Caco-2 (cell line): Measurements from ENCODE around the gene RASSF3. TPM values are rescaled to one million over a fixed set of nuclear protein-coding genes. Genes with fewer than 3 reads are reported as not detected.

Experiments
- BruUV-seq: library from RNA; stranded (reverse); fragments of 400-500 nt; replicated peaks from 2 replicates; lab custom pipeline; 2021; lab: Mats Ljungman, UMichigan
- CTCF ChIA-PET: fragments of 300-600 bp; sonication (Branson Sonifier 250); formaldehyde crosslinking; loops from one replicate; lab custom pipeline; 2022; ENCODE audit warnings: antibody characterized with exemption; lab: Charles Lee
- POLR2A ChIA-PET: fragments of 300-600 bp; sonication (Branson Sonifier 250); formaldehyde crosslinking; loops from one replicate; lab custom pipeline; 2022; ENCODE audit warnings: antibody characterized with exemption; lab: Charles Lee
- DNase-seq, 2 experiments: peaks; one replicate each; pipeline versions ENCODE4 v3.0.0 to v3.0.0-alpha.2; 2020 to 2022
- H3K27me3 ChIP-seq: replicated peaks from 2 replicates; pipeline ENCODE4 v1.6.0; 2011; ENCODE audit warnings: low read length; ENCODE audit not compliant: control insufficient read depth, insufficient read depth
- H3K36me3 ChIP-seq: 2 replicates; pipeline ENCODE4 v1.5.1; 2011; ENCODE audit warnings: low read length; ENCODE audit not compliant: control insufficient read depth, insufficient read depth
- H3K4me1 ChIP-seq: fragments of 250-450 bp; sonication (Bioruptor Pico); 2 replicates; pipeline ENCODE4 v1.5.1; 2020; ENCODE audit warnings: mild to moderate bottlenecking
- H3K4me3 ChIP-seq: 2 replicates; pipeline ENCODE4 v1.5.1; 2011; ENCODE audit warnings: low read depth, mild to moderate bottlenecking, control low read depth, low read length
- H3K9me3 ChIP-seq: fragments of 250-450 bp; sonication (Bioruptor Pico); 2 replicates; pipeline ENCODE4 v1.5.1; 2020; ENCODE audit warnings: mild to moderate bottlenecking, moderate library complexity
- H3K27ac Mint-ChIP-seq: one replicate; pipeline ENCODE4 v1.8.0; 2022; ENCODE audit warnings: mixed read lengths; ENCODE audit not compliant: unreplicated experiment
- H3K27me3 Mint-ChIP-seq: one replicate; pipeline ENCODE4 v1.8.0; 2022; ENCODE audit warnings: mixed read lengths; ENCODE audit not compliant: insufficient read depth, unreplicated experiment
- H3K36me3 Mint-ChIP-seq: one replicate; pipeline ENCODE4 v1.8.0; 2022; ENCODE audit warnings: mild to moderate bottlenecking, mixed read lengths; ENCODE audit not compliant: insufficient read depth, unreplicated experiment
- H3K4me1 Mint-ChIP-seq: one replicate; pipeline ENCODE4 v1.8.0; 2022; ENCODE audit warnings: low read depth, mixed read lengths; ENCODE audit not compliant: unreplicated experiment
- H3K4me3 Mint-ChIP-seq: one replicate; pipeline ENCODE4 v1.8.0; 2022; ENCODE audit warnings: mild to moderate bottlenecking, moderate library complexity, mixed read lengths; ENCODE audit not compliant: unreplicated experiment
- H3K9me3 Mint-ChIP-seq: one replicate; pipeline ENCODE4 v1.8.0; 2022; ENCODE audit warnings: mixed read lengths; ENCODE audit not compliant: unreplicated experiment
- CTCF ChIP-seq, 2 experiments: fragments of 200-600 bp in 1 of 2; IDR thresholded peaks; 1 replicate in 1 of 2; 2 replicates in 1 of 2; pipeline versions ENCODE4 v1.5.1 to v1.8.0; 2011 to 2022; ENCODE audit warnings: antibody characterized with exemption in 1 of 2, control low read depth in 1 of 2, inconsistent platforms in 1 of 2, low read depth in 1 of 2, low read length in 1 of 2, mild to moderate bottlenecking in 1 of 2, moderate library complexity in 1 of 2; ENCODE audit not compliant: insufficient read depth in 1 of 2, severe bottlenecking in 1 of 2, unreplicated experiment in 1 of 2
- intact Hi-C: fragments of 100-400 bp; cut with micrococcal nuclease; formaldehyde crosslinking; loops from one replicate; pipeline ENCODE4 v1.10.0; 2022; ENCODE audit not compliant: unreplicated experiment
- total RNA-seq: library from RNA; stranded (reverse); gene quantifications from 2 replicates; pipeline ENCODE4 v1.2.3, GENCODE V29; 2022

Gene RASSF3
- total RNA-seq, 1 experiment from 2014 or later, result 25.7 TPM

GRCh38 chr12:64569923-64570691, 40.2 kb upstream of the RASSF3 start:
- Mint-ChIP-seq H3K9me3 (no peaks in the 10 kb centered on the region), H3K27ac (no peak overlapping the region), H3K27me3 (no peaks in the 10 kb centered on the region), H3K4me1 (no peaks in the 10 kb centered on the region), H3K36me3 (no peaks in the 10 kb centered on the region), H3K4me3 (no peak overlapping the region)
- intact Hi-C loops, result no loop called here
- Histone ChIP-seq H3K9me3 (peaks cover 5% of the 10 kb centered on the region; the same call in 1 of the 2 replicates), H3K27me3 (no peaks in the 10 kb centered on the region), H3K4me1 (no peaks in the 10 kb centered on the region), H3K36me3 (no peaks in the 10 kb centered on the region), H3K4me3 (no peak overlapping the region)
- TF ChIP-seq CTCF (IDR thresholded peaks at IDR 0.05; ENCODE audit: insufficient read depth in 1 of 2, low read depth in 1 of 2, low read length in 1 of 2, severe bottlenecking in 1 of 2, unreplicated experiment in 1 of 2), result no peak
- ChIA-PET CTCF (no interaction called here), POLR2A (no interaction called here)
- no TSS peak for BruUV-seq
- DNase-seq, result no peak

GRCh38 chr12:64571411-64571810, 38.9 kb upstream of the RASSF3 start:
- Mint-ChIP-seq H3K4me3 (no peak overlapping the region), H3K4me1 (no peaks in the 10 kb centered on the region), H3K9me3 (no peaks in the 10 kb centered on the region), H3K36me3 (no peaks in the 10 kb centered on the region), H3K27me3 (no peaks in the 10 kb centered on the region), H3K27ac (no peak overlapping the region)
- CTCF ChIA-PET, result no interaction called here
- Histone ChIP-seq H3K36me3 (no peaks in the 10 kb centered on the region), H3K9me3 (peaks cover 8% of the 10 kb centered on the region; the same call in 1 of the 2 replicates), H3K4me1 (no peaks in the 10 kb centered on the region), H3K4me3 (no peak overlapping the region), H3K27me3 (no peaks in the 10 kb centered on the region)
- no TSS peak for BruUV-seq
- DNase-seq, result no peak
- POLR2A ChIA-PET, result no interaction called here
- no peak for TF ChIP-seq CTCF (IDR thresholded peaks at IDR 0.05; ENCODE audit: insufficient read depth in 1 of 2, low read depth in 1 of 2, low read length in 1 of 2, severe bottlenecking in 1 of 2, unreplicated experiment in 1 of 2)
- intact Hi-C loops, result no loop called here

GRCh38 chr12:64572241-64572640, 38.1 kb upstream of the RASSF3 start:
- no peaks in the 10 kb centered on the region for H3K27me3 ChIP-seq
- DNase-seq, result no peak
- no peaks in the 10 kb centered on the region for H3K36me3 ChIP-seq
- Mint-ChIP-seq H3K36me3 (no peaks in the 10 kb centered on the region), H3K4me1 (no peaks in the 10 kb centered on the region), H3K27me3 (no peaks in the 10 kb centered on the region), H3K27ac (no peak overlapping the region), H3K4me3 (no peak overlapping the region), H3K9me3 (no peaks in the 10 kb centered on the region)
- H3K9me3 ChIP-seq, result peaks cover 8% of the 10 kb centered on the region; the same call in 1 of the 2 replicates
- CTCF ChIA-PET, result no interaction called here
- BruUV-seq, result no TSS peak
- no peaks in the 10 kb centered on the region for H3K4me1 ChIP-seq
- intact Hi-C loops, result no loop called here
- no peak for TF ChIP-seq CTCF (IDR thresholded peaks at IDR 0.05; ENCODE audit: insufficient read depth in 1 of 2, low read depth in 1 of 2, low read length in 1 of 2, severe bottlenecking in 1 of 2, unreplicated experiment in 1 of 2)
- H3K4me3 ChIP-seq, result no peak overlapping the region
- POLR2A ChIA-PET, result no interaction called here
